PC-9 (cell line): Measurements from ENCODE around the gene CASKIN1. TPM values are rescaled to one million over a fixed set of nuclear protein-coding genes. Genes with fewer than 3 reads are reported as not detected.
A peak's percentile ranks its signal among the peaks of the same experiment; 100 is the strongest.

Experiments used
- BruUV-seq: library from RNA; stranded (reverse); fragments of 400-500 nt; replicated peaks from 2 replicates; lab custom pipeline; 2021; lab: Mats Ljungman, UMichigan
- CTCF ChIA-PET: fragments of 300-600 bp; sonication (Branson Sonifier 250); formaldehyde crosslinking; loops from one replicate; lab custom pipeline; 2022; ENCODE audit warnings: antibody characterized with exemption; lab: Charles Lee
- POLR2A ChIA-PET: fragments of 300-600 bp; sonication (Branson Sonifier 250); formaldehyde crosslinking; loops from one replicate; lab custom pipeline; 2022; ENCODE audit warnings: antibody characterized with exemption; ENCODE audit not compliant: unreplicated experiment; lab: Charles Lee
- DNase-seq, 2 experiments: peaks; one replicate each; pipeline versions ENCODE4 v3.0.0 to v3.0.0-alpha.2; 2015 to 2022; ENCODE audit warnings: mixed read lengths in 1 of 2
- H2AFZ ChIP-seq: fragments of 200-600 bp; sonication (generic); 2 replicates; pipeline ENCODE4 v1.8.1; 2017; ENCODE audit warnings: antibody characterized with exemption
- H3F3A ChIP-seq: fragments of 200-600 bp; sonication (generic); 2 replicates; pipeline ENCODE4 v1.8.1; 2017; ENCODE audit warnings: antibody characterized with exemption, mild to moderate bottlenecking, low read depth; ENCODE audit not compliant: insufficient read depth
- H3K27ac ChIP-seq: fragments of 200-600 bp; sonication (generic); 2 replicates; pipeline ENCODE4 v1.6.1; 2016; ENCODE audit warnings: mixed run types
- H3K27me3 ChIP-seq: fragments of 200-600 bp; sonication (generic); 2 replicates; pipeline ENCODE4 v1.6.1; 2016; ENCODE audit warnings: low read depth, mixed run types; ENCODE audit not compliant: insufficient read depth
- H3K36me3 ChIP-seq: fragments of 200-600 bp; sonication (generic); 2 replicates; pipeline ENCODE4 v1.6.1; 2016; ENCODE audit warnings: low read depth, mixed run types
- H3K4me1 ChIP-seq: fragments of 200-600 bp; sonication (generic); replicated peaks from 2 replicates; pipeline ENCODE4 v1.6.1; 2016; ENCODE audit warnings: mixed run types; ENCODE audit not compliant: insufficient read depth
- H3K4me2 ChIP-seq: fragments of 200-600 bp; sonication (generic); 2 replicates; pipeline ENCODE4 v1.6.1; 2017; ENCODE audit warnings: mixed run types
- H3K4me3 ChIP-seq: fragments of 200-600 bp; sonication (generic); 2 replicates; pipeline ENCODE4 v1.6.1; 2016; ENCODE audit warnings: mixed run types
- H3K79me2 ChIP-seq: fragments of 200-600 bp; sonication (generic); 2 replicates; pipeline ENCODE4 v1.6.1; 2017; ENCODE audit warnings: low read depth, mixed run types
- H3K9me2 ChIP-seq: fragments of 200-600 bp; sonication (generic); 2 replicates; pipeline ENCODE4 v1.8.1; 2017; ENCODE audit warnings: mild to moderate bottlenecking; ENCODE audit not compliant: insufficient read depth
- H3K9me3 ChIP-seq: fragments of 200-600 bp; sonication (generic); 2 replicates; pipeline ENCODE4 v1.8.1; 2016; ENCODE audit warnings: low read depth; ENCODE audit not compliant: insufficient read depth
- H4K20me1 ChIP-seq: fragments of 200-600 bp; sonication (generic); 2 replicates; pipeline ENCODE4 v1.8.1; 2017; ENCODE audit not compliant: insufficient read depth
- CTCF ChIP-seq: fragments of 200-600 bp; sonication (generic); conservative IDR thresholded peaks from 2 replicates; pipeline ENCODE4 v1.6.1; 2017; ENCODE audit warnings: mixed run types, antibody characterized with exemption, mild to moderate bottlenecking, moderate library complexity
- EZH2 ChIP-seq: fragments of 200-600 bp; sonication (generic); IDR thresholded peaks from 2 replicates; pipeline ENCODE4 v1.8.0; 2017; ENCODE audit warnings: antibody characterized with exemption, low read depth
- intact Hi-C: fragments of 100-400 bp; cut with micrococcal nuclease; formaldehyde crosslinking; loops from one replicate; pipeline ENCODE4 v1.10.0; 2022; ENCODE audit not compliant: unreplicated experiment
- total RNA-seq: library from RNA; stranded (reverse); gene quantifications from 2 replicates; pipeline ENCODE4 v1.2.3, GENCODE V29; 2021

Gene CASKIN1
- total RNA-seq, 1 experiment from 2014 or later = 2.1 TPM

GRCh38 chr16:2158262-2158638 lies 38.2 kb downstream of the CASKIN1 start:
- Histone ChIP-seq H3K4me1 (peaks cover 35% of the 10 kb centered on the region), H2AFZ (no peak overlapping the region), H3K79me2 (peaks cover 83% of the 10 kb centered on the region), H3K36me3 (peaks cover 17% of the 10 kb centered on the region), H3K4me2 (no peak overlapping the region), H3K27me3 (no peaks in the 10 kb centered on the region), H3F3A (peaks cover 37% of the 10 kb centered on the region), H3K27ac (no peak overlapping the region), H3K9me3 (no peaks in the 10 kb centered on the region), H3K4me3 (no peak overlapping the region), H4K20me1 (peaks cover 73% of the 10 kb centered on the region), H3K9me2 (no peaks in the 10 kb centered on the region)
- intact Hi-C loops = no loop called here
- ChIA-PET POLR2A (no interaction called here), CTCF (no interaction called here)
- no TSS peak for BruUV-seq
- no peak for DNase-seq
- TF ChIP-seq CTCF (no peak), EZH2 (no peak)

GRCh38 chr16:2157480-2158261 lies 38.7 kb downstream of the CASKIN1 start:
- intact Hi-C loops = no loop called here
- ChIA-PET CTCF (no interaction called here), POLR2A (no interaction called here)
- Histone ChIP-seq H3K9me2 (no peaks in the 10 kb centered on the region), H3K4me2 (peak overlapping the region; percentile 83), H3K9me3 (no peaks in the 10 kb centered on the region), H3K36me3 (peaks cover 23% of the 10 kb centered on the region), H2AFZ (no peak overlapping the region), H3K4me1 (peaks cover 30% of the 10 kb centered on the region), H3K27me3 (no peaks in the 10 kb centered on the region), H3K79me2 (peaks cover 88% of the 10 kb centered on the region), H3K27ac (no peak overlapping the region), H4K20me1 (peaks cover 75% of the 10 kb centered on the region), H3F3A (peaks cover 37% of the 10 kb centered on the region), H3K4me3 (peak overlapping the region; percentile 73; the same call in 1 of the 2 replicates)
- TF ChIP-seq CTCF = no peak
- no peak for TF ChIP-seq EZH2
- peak in 1 of 2 experiments; percentile 49 for DNase-seq
- no TSS peak for BruUV-seq

- no TSS peak for BruUV-seq
- Histone ChIP-seq H3K36me3 (peaks cover 29% of the 10 kb centered on the region), H3K9me3 (no peaks in the 10 kb centered on the region), H3K4me3 (peak overlapping the region; percentile 73), H3F3A (peaks cover 37% of the 10 kb centered on the region), H3K27ac (no peak overlapping the region), H2AFZ (no peak overlapping the region), H3K79me2 (peaks cover 88% of the 10 kb centered on the region), H3K4me1 (peaks cover 30% of the 10 kb centered on the region), H3K4me2 (peak overlapping the region; percentile 83), H3K9me2 (no peaks in the 10 kb centered on the region), H4K20me1 (peaks cover 75% of the 10 kb centered on the region), H3K27me3 (no peaks in the 10 kb centered on the region)
- TF ChIP-seq CTCF (no peak), EZH2 (no peak)
- ChIA-PET POLR2A (no interaction called here), CTCF (no interaction called here)
- intact Hi-C loops = no loop called here
- no peak for DNase-seq
Observed at GRCh38 chr16:2156849-2157224, 39.6 kb downstream of the CASKIN1 start.
